ENCODE data around the gene TNFRSF8. TPM values are rescaled to one million over a fixed set of nuclear protein-coding genes. Genes with fewer than 3 reads are reported as not detected.

Gene TNFRSF8
- total RNA-seq, 4 donors from 2014 or later: 0.26 to 2.4 (median 0.85) TPM

DNA sequence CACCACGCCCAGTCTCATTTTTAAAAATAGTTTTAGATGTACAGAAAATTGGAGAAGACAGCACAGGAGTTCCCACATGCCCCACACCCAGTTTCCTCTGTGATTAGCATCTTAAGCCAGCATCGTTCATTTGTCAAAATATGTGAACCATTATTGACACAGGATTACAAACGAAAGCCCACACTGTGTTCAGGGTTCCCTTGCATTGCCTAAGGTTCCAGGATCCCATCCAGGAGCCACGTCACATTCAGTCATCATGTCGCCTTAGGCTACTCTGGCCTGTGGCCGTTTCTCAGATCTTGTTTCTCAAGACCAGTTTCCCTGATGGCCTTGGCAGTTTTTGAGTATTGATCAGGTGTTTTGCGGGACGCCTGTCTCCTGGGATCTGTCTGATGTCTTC is 69.0 kb downstream of the TNFRSF8 start:
- intact Hi-C loops (cut with DNase I; ENCODE audit: low total_unique reads): no loop called here

DNA sequence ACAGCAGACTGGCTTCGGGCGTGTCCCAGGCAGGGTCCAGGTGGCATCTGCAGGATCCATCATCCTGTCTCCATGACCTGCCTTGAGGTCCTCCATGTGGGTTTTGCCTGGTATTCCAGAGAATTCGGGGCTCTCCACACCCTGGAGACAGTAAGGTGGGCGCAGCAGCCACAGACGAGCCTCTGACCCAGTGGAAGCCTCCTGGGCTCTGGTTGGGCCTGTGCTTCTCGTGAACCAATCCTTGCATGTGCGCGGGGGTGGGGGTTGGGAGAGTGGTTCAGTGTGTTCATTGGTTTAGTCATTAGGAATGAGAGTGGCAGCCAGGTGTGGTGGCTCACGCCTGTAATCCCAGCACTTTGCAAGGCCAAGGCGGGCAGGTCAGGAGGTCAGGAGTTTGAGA is 71.6 kb downstream of the TNFRSF8 start:
- H3K36me3 ChIP-seq: no peaks in the 10 kb centered on the region
- H3K27me3 ChIP-seq: no peaks in the 10 kb centered on the region
- TF ChIP-seq POLR2A (IDR thresholded peaks at IDR 0.05): no peak
- TF ChIP-seq, protein P1, sequence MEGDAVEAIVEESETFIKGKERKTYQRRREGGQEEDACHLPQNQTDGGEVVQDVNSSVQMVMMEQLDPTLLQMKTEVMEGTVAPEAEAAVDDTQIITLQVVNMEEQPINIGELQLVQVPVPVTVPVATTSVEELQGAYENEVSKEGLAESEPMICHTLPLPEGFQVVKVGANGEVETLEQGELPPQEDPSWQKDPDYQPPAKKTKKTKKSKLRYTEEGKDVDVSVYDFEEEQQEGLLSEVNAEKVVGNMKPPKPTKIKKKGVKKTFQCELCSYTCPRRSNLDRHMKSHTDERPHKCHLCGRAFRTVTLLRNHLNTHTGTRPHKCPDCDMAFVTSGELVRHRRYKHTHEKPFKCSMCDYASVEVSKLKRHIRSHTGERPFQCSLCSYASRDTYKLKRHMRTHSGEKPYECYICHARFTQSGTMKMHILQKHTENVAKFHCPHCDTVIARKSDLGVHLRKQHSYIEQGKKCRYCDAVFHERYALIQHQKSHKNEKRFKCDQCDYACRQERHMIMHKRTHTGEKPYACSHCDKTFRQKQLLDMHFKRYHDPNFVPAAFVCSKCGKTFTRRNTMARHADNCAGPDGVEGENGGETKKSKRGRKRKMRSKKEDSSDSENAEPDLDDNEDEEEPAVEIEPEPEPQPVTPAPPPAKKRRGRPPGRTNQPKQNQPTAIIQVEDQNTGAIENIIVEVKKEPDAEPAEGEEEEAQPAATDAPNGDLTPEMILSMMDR (IDR thresholded peaks at IDR 0.05): no peak
- no peaks in the 10 kb centered on the region for H3K9me3 ChIP-seq
- H3K4me3 ChIP-seq: no peak overlapping the region
- H3K27ac ChIP-seq: no peak overlapping the region
- no peak for DNase-seq
- intact Hi-C loops (cut with DNase I; ENCODE audit: low total_unique reads): no loop called here
- H3K4me1 ChIP-seq: no peaks in the 10 kb centered on the region

More for the DNA sequence above, 69.0 kb downstream of the TNFRSF8 start:
- Histone ChIP-seq H3K9me3 (no peaks in the 10 kb centered on the region), H3K27me3 (no peaks in the 10 kb centered on the region), H3K36me3 (no peaks in the 10 kb centered on the region), H3K4me3 (no peak overlapping the region), H3K4me1 (no peaks in the 10 kb centered on the region), H3K27ac (no peak overlapping the region)
- DNase-seq: no peak
- no peak for TF ChIP-seq POLR2A (IDR thresholded peaks at IDR 0.05)
- TF ChIP-seq, protein P1 (IDR thresholded peaks at IDR 0.05): no peak

DNA sequence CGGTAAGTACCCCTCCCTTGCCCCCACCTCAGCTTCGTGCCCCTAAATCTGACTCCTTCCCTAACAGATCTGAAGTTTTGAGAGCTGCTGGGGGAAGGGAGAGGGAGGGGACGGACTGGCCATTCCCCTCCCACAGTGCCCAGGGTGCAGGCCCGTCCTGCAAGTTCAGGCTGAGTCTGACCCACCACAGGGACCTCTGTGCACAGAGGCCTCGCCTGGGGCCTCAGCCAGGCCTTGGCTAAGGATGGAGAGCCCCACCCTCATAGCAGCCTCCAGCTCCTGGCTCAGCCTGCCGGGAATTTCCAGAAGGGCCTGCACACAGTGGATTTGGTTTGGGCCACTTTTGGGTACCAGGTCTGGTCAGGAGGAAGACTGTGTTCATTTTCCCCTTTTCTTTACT is 72.5 kb downstream of the TNFRSF8 start:
- H3K36me3 ChIP-seq: no peaks in the 10 kb centered on the region
- intact Hi-C loops (cut with DNase I; ENCODE audit: low total_unique reads): no loop called here
- H3K27me3 ChIP-seq: no peaks in the 10 kb centered on the region
- H3K4me1 ChIP-seq: no peaks in the 10 kb centered on the region
- peak in 1 of 2 donors; percentile 58 for DNase-seq
- H3K27ac ChIP-seq: peak overlapping the region; percentile 49 to 54
- no peaks in the 10 kb centered on the region for H3K9me3 ChIP-seq
- TF ChIP-seq POLR2A (IDR thresholded peaks at IDR 0.05): no peak
- TF ChIP-seq, protein P1 (IDR thresholded peaks at IDR 0.05): no peak
- no peak overlapping the region for H3K4me3 ChIP-seq

DNA sequence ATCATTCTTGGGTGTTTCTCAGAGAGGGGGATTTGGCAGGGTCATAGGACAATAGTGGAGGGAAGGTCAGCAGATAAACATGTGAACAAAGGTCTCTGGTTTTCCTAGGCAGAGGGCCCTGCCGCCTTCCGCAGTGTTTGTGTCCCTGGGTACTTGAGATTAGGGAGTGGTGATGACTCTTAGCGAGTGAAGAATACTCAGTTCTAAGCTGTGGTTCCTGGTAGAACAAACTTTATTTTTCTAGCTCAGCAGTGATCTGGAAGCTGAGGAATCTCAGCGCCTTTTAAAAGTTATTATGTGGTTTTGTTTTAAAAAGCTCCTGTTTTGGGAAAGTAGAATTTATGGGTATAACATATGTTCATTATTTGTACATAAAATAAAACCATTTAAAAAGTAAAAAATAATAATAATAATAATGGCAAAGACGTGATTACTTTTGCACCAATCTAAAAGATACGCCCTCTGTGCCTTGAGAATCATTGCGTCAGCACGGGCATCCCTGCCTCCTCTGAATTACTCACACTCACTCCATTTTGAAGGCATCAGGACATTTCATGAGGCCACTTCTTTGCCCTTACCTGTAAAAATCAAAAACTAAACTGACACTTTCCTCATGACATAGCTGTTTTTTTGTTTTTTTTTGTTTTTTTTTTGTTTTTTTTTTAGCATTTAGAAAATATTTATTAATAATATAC is 74.0 kb downstream of the TNFRSF8 start:
- intact Hi-C loops (cut with DNase I; ENCODE audit: low total_unique reads): no loop called here
- Histone ChIP-seq H3K4me3 (no peak overlapping the region), H3K9me3 (no peaks in the 10 kb centered on the region), H3K27ac (no peak overlapping the region), H3K36me3 (no peaks in the 10 kb centered on the region), H3K27me3 (no peaks in the 10 kb centered on the region), H3K4me1 (no peaks in the 10 kb centered on the region)
- TF ChIP-seq POLR2A (IDR thresholded peaks at IDR 0.05): no peak
- TF ChIP-seq, protein P1 (IDR thresholded peaks at IDR 0.05): no peak
- DNase-seq: no peak

DNA sequence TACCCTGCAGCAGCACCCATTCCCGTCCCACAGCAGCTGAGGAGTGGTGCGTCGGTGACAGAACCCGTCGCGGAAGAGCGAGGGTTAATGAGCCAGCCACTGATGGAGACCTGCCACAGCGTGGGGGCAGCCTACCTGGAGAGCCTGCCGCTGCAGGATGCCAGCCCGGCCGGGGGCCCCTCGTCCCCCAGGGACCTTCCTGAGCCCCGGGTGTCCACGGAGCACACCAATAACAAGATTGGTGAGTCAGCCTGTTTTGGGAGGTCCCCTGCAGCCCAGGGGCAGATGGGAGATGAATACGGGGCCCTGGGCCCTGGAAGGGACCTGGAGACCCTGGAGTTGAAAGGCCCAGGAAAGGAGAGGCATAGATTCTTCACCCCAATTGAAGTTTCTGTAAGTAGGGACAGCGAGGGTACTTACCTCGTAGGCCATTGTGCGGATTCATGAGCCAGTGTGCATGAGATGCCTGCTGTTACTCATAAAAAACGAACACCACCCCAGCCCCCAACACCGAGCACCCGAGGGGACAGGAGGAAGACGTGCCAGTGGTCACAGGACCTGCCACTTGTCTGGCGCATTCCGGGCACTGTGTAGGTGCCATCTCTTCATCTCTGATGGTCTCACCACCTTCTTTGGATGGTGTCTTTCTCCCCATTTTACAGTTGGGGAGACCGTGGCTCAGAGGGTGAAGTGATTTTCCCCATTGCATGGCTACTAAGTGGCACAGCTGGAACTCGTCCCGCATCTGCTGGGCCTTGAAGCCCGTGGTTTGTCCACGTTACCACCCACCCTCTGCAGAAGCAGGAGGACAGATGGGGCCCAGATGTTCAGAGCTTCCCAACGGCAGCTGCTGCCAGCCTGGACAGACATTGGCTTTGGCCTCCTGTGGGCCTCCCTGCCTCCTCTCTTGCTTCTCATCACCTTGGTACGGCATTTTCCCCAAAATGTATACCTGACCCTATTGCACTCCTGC is 75.4 kb downstream of the TNFRSF8 start:
- TF ChIP-seq, protein P1 (IDR thresholded peaks at IDR 0.05): no peak
- no peak for TF ChIP-seq POLR2A (IDR thresholded peaks at IDR 0.05)
- intact Hi-C loops (cut with DNase I; ENCODE audit: low total_unique reads): no loop called here
- no peak overlapping the region for H3K27ac ChIP-seq

More for the DNA sequence above, 75.4 kb downstream of the TNFRSF8 start:
- Histone ChIP-seq H3K27me3 (no peaks in the 10 kb centered on the region), H3K36me3 (no peaks in the 10 kb centered on the region), H3K4me3 (no peak overlapping the region), H3K4me1 (no peaks in the 10 kb centered on the region), H3K9me3 (no peaks in the 10 kb centered on the region)
- no peak for DNase-seq
